ENCODE results near the gene PDGFB.

Gene PDGFB

DNA sequence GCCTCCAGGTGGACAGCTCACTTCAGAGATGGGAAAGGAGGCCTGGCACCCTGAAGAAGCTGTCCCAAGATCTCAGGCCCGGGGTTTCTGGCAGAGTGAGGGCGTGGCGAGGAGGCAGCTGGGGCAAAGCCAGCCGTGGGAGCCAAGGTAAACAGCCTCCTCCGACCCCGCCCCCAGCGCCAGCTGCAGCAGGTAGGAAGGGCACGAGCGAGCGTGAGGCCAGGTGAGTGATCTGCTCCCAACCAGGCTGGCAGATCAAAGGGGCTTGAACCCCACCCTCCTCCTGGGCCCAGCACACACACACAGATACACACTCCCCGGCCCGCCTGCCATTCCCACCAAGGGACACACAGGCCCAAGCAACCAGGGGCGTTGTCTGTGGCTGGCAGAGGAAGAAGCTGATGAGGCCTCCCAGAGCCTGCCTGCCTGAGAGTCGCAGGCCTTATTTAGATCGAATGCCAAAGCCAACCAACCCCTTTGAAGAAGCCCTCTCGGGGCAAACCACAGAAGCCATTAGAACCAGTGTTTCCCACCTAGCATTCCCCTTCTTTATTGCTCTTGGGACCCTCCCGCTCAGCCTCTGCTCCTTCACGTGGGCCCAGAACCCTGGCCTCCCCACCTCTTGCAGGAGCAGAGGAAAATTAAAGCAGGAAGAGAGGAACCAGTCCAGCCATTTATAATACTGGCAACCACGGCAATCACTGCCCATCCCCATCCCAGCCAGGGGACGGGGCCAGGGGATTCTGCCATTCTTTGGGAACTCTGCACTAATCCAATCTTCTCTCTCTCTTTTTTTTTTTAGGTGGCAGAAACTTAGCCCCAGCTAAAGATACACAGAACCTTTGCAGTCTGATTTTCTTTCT lies 5.0 kb downstream of the PDGFB start:
- H3K4me3 ChIP-seq (ENCODE audit: low read depth in 1 of 2, low read length in 1 of 2) = no peak overlapping the region
- no peak overlapping the region for H3K27ac ChIP-seq
- peaks cover 100% of the 10 kb centered on the region for H3K27me3 ChIP-seq
- H3K4me1 ChIP-seq (ENCODE audit: control insufficient read depth in 1 of 2, insufficient read depth in 1 of 2, low read depth in 1 of 2, low read length in 1 of 2) = peaks cover 0 to 13% of the 10 kb centered on the region in 2 experiments
- H3K36me3 ChIP-seq = no peaks in the 10 kb centered on the region
- H3K9me3 ChIP-seq = no peaks in the 10 kb centered on the region
- TF ChIP-seq, protein P1, sequence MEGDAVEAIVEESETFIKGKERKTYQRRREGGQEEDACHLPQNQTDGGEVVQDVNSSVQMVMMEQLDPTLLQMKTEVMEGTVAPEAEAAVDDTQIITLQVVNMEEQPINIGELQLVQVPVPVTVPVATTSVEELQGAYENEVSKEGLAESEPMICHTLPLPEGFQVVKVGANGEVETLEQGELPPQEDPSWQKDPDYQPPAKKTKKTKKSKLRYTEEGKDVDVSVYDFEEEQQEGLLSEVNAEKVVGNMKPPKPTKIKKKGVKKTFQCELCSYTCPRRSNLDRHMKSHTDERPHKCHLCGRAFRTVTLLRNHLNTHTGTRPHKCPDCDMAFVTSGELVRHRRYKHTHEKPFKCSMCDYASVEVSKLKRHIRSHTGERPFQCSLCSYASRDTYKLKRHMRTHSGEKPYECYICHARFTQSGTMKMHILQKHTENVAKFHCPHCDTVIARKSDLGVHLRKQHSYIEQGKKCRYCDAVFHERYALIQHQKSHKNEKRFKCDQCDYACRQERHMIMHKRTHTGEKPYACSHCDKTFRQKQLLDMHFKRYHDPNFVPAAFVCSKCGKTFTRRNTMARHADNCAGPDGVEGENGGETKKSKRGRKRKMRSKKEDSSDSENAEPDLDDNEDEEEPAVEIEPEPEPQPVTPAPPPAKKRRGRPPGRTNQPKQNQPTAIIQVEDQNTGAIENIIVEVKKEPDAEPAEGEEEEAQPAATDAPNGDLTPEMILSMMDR (IDR thresholded peaks at IDR 0.05) = no peak

DNA sequence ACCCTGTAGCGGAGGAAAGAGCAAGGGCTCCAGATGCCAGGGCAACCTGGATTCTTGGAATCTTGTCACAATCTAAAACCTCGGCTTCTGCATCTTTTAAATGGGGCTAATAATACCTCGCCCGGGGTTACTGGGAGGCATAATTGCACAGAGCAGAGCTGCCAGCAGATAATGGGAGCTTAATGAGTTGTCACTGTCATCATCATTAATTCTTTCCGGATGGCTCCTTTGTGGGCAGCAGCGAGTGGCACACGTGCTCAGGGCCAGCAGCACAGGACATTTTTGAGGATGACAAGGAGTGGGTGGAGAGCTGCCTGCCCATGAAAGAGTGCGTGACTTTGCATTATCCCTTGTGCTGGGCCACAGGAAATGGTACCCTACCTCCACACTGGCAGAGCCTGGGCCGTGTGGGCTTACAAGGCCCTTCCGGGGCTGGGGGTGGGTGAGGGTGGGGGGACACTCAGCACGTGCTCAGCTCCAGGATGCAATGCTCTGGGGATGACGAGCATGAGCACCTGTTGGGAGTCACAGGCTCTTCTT lies 5.7 kb downstream of the PDGFB start:
- no peaks in the 10 kb centered on the region for H3K36me3 ChIP-seq
- H3K4me1 ChIP-seq (ENCODE audit: control insufficient read depth in 1 of 2, insufficient read depth in 1 of 2, low read depth in 1 of 2, low read length in 1 of 2) = peaks cover 0 to 13% of the 10 kb centered on the region in 2 experiments
- TF ChIP-seq, protein P1 (IDR thresholded peaks at IDR 0.05) = no peak
- H3K27me3 ChIP-seq = peaks cover 100% of the 10 kb centered on the region
- H3K9me3 ChIP-seq = no peaks in the 10 kb centered on the region
- H3K27ac ChIP-seq = no peak overlapping the region
- no peak overlapping the region for H3K4me3 ChIP-seq (ENCODE audit: low read depth in 1 of 2, low read length in 1 of 2)

DNA sequence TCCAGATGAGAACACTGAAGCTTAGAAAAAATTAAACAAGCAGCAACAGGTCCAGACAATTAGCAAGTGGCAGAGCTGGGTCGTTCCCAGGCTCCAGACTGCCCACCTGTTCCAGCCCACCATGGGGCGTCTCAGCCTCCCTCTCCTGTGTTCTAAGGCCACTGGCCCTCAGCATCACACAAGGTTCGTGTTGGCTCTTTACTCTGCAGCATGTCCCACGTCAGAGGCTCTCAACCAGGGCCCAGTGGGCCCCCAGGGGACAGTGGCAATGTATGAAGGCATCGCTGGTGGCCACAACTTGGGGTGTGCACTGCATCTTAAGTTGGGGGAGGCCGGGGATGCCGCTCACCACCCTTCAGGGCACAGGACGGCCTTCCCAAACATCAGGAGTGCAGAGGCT lies 6.2 kb downstream of the PDGFB start:
- Histone ChIP-seq H3K4me3 (ENCODE audit: low read depth in 1 of 2, low read length in 1 of 2) (no peak overlapping the region), H3K27ac (no peak overlapping the region), H3K4me1 (ENCODE audit: control insufficient read depth in 1 of 2, insufficient read depth in 1 of 2, low read depth in 1 of 2, low read length in 1 of 2) (peaks cover 0 to 13% of the 10 kb centered on the region in 2 experiments), H3K27me3 (peaks cover 100% of the 10 kb centered on the region), H3K36me3 (no peaks in the 10 kb centered on the region), H3K9me3 (no peaks in the 10 kb centered on the region)
- TF ChIP-seq, protein P1 (IDR thresholded peaks at IDR 0.05) = no peak

DNA sequence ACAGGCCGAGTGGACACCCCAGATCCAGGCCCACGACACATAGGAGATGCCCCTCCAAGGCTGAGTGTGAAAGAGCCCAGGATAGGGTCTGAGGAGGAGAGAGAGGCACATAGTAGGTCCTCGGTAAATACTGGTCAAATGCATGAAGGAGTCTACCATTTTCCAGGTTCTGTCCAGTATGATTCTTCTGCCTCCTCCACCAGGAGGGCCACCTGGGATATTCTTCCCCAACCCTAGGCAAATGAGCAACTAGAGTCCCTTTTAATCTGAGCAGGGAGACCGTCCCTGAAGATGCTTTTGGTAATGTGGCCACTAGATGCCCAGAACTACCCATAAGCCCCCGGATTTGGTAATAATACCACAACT lies 6.7 kb downstream of the PDGFB start:
- TF ChIP-seq, protein P1 (IDR thresholded peaks at IDR 0.05) = no peak
- Histone ChIP-seq H3K9me3 (no peaks in the 10 kb centered on the region), H3K4me1 (ENCODE audit: control insufficient read depth in 1 of 2, insufficient read depth in 1 of 2, low read depth in 1 of 2, low read length in 1 of 2) (peaks cover 0 to 13% of the 10 kb centered on the region in 2 experiments), H3K27me3 (peaks cover 100% of the 10 kb centered on the region), H3K27ac (no peak overlapping the region), H3K36me3 (no peaks in the 10 kb centered on the region), H3K4me3 (ENCODE audit: low read depth in 1 of 2, low read length in 1 of 2) (no peak overlapping the region)

DNA sequence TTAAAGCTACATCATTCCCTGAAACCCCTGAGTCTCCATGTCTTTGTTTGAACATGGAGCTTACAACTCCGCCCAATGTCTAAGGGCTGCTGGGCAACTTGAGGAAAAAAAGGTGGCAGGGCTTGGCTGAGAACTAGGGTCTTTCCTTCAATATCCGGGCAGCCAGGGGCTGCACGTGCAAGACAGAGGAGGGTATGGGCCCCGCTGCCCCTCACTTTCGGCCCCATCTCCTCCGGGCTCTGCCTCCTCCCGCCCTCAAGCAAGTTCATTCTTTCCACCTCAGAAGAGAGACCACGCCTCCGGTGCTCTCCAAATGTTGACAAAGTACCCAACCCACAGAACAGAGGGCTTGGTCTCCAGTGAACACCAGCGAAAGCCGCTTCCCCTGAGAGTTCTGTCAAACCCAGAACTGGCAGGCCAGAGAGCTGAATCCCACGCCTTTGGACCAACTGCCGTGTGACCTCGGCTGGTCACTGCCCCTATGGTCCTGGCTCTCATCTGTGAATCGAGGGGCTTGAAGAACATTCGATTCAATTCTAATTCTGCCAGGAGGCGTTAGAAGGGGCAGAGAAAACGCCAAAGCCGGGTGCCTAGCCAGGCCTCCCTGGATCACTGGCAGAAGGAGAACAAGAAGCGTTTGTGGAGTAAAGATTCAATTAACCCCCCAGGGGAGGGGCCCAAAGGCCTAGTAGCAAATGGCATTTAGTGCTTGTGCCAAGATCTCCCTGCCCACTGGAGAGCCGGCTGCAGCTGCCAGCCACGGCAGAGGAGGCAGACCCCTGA lies 7.3 kb downstream of the PDGFB start:
- H3K4me1 ChIP-seq (ENCODE audit: control insufficient read depth in 1 of 2, insufficient read depth in 1 of 2, low read depth in 1 of 2, low read length in 1 of 2) = peaks cover 0 to 13% of the 10 kb centered on the region in 2 experiments
- peaks cover 100% of the 10 kb centered on the region for H3K27me3 ChIP-seq

More for the DNA sequence above, 7.3 kb downstream of the PDGFB start:
- TF ChIP-seq, protein P1 (IDR thresholded peaks at IDR 0.05) = no peak
- no peak overlapping the region for H3K4me3 ChIP-seq (ENCODE audit: low read depth in 1 of 2, low read length in 1 of 2)
- no peaks in the 10 kb centered on the region for H3K9me3 ChIP-seq
- H3K27ac ChIP-seq = no peak overlapping the region
- no peaks in the 10 kb centered on the region for H3K36me3 ChIP-seq

Measured in neutrophil (primary cell).